NCI-H345 treated with DMSO at 0.1 percent for 48 hours (cell line): ENCODE data around the gene FSIP1.

Source experiments
- DNase-seq: peaks from one replicate; lab custom pipeline; 2025; ENCODE audit not compliant: unreplicated experiment; lab: John Stamatoyannopoulos, UW

The FSIP1 gene

GRCh38 chr15:39792844-39793335, 10.2 kb upstream of the FSIP1 start:
- no peak for DNase-seq

DNA sequence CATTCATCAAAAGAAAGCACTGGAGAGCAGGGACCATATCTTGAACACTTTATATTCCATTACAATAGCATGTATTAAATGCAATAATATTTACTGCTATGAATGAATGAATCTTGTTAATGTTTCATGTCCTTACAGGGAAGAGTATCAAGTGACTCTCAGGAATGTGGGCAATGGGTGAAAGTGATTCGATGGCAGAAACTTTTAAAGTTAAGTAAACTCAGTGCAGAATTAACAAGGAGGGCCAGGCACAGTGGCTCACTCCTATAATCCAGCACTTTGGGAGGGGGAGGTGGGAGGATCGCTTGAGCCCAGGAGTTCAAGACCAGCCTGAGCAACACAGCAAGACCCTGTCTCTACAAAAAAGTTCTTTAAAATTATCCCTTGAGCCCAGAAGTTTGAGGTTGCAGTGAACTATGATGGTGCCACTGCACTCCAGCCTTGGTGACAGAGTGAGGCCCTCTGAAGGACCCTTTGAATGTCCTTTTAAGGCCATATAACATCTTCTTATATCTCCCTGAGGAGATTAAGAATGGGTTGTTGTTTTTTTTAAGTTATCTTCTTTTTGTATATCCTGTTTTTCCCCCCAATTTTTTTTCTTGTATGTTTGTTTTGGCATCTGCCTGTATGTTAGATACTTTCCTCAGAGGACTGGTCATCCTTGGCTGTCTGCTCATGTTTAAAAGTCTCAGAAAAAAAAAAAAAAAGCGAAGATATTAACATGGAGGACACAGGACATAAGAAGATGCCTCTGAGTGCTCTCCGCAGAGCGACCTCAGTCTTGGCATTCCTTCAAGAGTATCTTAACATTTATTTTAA, 9.6 kb upstream of the FSIP1 start:
- no peak for DNase-seq

DNA sequence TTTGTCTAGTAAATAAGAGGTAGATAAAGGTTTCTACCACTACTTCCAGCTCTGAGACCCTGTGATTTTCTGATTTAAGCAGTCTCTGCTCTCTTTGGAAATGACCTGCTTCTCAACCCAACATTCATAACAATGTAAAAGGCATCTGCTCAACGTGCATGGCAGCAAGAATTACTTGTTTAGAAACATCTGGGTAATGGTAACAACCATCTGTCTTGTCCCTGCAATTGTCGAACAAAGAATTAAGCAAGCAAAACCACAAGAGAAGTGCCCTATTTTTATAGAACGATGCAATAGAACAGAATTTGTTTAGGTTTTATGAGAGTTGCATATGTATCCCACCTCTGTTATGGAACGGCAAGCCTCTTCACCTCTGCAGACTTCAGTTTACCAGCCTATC, 7.1 kb upstream of the FSIP1 start:
- no peak for DNase-seq

- DNase-seq, result no peak
These were observed 6.3 kb upstream of the FSIP1 start for GRCh38 chr15:39788800-39789565.

- DNase-seq, result no peak
These were observed 5.5 kb upstream of the FSIP1 start for GRCh38 chr15:39788108-39788507.

DNA sequence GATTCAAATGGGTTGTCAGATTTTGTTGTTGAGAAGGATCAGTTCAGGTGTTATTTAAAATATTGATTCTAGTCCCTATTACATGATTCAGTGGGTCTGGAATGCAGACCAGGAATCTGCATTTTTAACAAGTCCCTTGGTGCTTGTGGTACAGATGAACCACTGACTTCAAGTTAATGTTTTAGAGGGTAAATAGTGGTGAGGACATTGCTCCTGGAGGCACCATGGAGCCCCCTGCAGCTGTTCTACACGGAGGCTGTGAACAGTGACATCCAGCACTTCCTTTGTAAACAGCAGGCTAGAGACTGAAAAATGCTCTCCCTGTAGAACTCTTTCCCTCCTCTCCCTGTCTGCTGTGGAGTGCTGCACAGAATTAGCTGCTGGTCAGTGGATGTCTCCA, 4.8 kb upstream of the FSIP1 start:
- DNase-seq, result no peak

DNA sequence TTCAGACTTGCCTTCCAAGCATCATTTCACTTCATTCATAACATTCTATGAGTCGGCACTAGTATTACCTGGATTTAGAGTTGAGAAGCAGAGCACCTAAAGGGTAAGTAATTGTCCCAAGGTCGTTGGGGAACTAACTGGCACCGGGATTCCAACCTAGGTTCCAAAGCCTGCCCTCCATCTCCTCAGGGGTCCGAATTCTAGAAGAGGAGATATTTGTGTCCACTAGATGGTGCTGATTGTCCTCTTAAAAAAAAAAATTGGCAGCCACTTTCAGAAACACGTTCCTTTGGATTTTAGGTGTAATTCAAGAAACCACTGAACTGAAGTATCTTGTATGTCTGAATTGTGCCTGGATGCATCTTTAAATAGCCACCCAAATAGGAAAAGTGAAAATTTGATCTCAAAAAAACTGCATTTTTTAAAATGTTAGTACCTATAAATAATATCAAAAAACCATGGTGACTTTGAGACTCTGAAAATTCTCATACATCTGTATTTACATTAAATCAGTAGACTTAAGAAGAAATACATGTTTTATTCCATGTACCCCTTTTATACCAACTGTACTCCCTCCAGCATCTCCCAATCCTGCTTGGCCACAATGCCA, 3.9 kb upstream of the FSIP1 start:
- DNase-seq, result no peak

GRCh38 chr15:39785841-39786240, 3.2 kb upstream of the FSIP1 start:
- no peak for DNase-seq

DNA sequence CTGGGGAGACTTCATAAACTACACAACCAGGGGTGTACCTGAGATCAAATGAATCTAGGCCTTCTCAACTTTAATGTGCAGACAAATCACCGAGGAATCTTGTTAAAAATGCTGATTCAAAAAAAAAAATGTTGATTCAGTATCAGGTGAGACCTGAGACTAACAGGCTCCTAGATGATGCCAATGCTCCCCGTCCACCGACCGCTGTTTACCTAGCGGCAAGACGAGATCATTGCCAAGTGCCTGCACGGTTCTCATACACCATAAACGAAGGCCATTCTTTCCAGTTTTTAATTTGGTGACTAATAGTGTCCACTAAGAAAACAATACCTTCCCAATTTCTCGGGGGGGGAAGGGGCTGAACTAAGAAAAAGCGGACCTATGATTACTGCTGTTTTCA, 2.5 kb upstream of the FSIP1 start:
- no peak for DNase-seq

GRCh38 chr15:39784638-39785037, 2.0 kb upstream of the FSIP1 start:
- no peak for DNase-seq

- no peak for DNase-seq
These were observed 1.5 kb upstream of the FSIP1 start for GRCh38 chr15:39784125-39784524.

DNA sequence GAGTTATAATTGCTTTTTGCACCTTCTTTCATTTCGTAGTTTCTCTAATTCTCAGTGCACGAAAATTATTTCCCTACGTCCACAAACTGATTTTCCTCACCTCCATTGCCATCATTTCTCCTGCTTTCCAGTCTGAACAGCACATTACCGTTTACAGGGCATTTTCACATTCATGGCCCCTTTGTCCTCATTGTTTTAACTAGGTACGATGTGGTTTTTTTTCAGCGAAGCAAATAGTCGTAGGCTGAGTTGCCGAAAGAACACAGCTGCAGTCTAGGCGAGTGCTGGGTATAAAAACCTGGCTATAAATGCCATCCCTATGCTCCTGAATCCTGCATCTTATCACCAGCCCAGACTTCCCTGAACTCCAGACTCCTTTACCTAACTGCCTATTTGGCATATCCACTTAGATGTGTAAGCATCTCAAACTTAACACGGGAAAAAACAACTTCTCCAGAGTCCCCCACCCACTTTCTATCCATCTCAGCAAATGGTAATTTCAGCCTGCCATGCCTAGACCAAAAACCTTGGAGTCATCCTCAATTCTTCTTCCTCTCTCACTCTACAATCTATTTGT, 691 bp upstream of the FSIP1 start:
- no peak for DNase-seq

DNA sequence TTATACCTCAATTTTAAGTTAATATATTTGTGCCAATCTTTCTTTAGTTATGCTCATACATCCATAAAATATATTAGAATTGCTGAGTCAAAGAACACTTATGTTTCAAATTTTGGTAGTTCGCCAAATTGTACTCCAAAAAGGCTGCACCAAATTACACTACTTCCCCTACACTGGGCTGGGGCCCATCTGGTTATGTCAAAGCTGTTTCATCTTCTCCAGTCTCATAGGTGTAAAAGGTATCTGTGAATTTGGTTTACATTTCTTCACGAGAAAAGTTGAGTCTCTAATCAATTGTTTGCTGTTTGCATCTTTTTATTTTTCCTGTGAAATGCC, 706 bp downstream of the FSIP1 start:
- no peak for DNase-seq

DNA sequence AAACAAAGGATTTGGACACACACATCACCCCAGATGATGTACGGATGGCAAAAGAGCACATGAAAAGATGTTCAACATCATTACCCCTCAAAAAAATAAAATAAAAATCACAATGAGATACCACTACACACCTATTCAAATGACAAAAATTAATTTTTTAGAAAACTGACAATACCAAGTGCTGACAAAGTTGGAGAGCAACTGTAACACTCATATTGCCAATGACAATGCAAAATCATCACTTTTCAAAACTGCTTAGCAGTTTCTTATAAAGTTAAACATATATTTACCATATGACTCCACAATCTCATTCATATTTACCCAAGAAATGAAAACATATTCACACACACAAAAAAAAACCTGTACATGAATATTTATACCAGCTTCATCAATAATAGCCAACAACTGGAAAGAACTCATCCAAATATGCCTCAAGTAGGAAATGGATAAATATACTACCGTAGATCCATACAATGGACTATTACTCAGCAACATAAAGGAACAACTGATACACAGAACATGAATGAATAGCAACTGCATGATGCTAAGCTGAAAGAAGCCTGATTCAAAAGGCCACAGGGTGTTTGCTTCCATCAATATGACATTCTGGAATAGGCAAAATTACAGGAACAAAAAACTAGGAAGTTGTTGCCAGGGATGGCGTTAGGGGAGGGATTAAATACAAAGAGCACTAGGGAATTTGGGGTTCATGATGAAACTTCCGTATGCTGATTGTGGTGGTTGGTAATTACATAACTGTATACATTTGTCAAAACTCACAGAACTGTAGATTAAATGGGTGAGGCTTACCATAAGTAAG, 1.3 kb downstream of the FSIP1 start:
- no peak for DNase-seq

GRCh38 chr15:39778021-39778420, 4.6 kb downstream of the FSIP1 start:
- DNase-seq, result no peak

DNA sequence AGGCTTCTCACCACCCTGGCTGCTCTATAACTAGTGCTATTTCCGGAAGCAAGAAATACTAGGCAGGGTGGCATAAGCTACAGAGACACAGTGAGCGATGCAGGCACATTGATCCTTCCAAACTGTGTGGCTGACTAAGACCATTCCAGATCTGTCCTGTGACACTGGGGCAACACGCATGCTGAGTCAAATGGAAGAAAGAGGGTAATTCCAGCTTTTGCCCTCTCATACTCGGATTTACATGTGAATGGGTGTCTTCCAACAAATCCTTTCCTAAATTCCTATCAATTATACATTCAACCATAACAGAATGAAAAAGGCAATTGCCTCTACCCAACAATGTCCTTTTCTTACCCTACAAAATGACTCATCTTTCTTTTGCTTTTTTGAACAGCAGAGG, 5.1 kb downstream of the FSIP1 start:
- no peak for DNase-seq

DNA sequence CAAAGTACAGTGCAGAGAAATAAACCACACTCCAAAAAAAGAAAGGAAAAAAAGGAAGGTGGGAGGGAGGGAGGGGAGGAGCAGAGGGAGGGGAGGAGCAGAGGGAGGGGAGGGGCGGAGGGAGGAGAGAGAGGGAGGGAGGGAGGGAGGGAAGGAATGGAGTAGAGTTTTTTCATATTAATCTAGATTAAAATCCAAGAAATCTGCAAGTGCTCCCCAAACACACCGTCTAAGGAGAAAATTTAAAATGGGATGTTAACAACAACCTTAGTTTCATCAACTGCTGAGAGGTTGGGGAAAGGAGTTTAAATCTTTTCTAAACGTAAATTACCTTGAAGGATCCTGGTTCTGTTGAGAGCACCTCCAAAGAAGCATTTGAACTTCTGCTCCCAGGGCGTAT, 6.6 kb downstream of the FSIP1 start:
- no peak for DNase-seq

DNA sequence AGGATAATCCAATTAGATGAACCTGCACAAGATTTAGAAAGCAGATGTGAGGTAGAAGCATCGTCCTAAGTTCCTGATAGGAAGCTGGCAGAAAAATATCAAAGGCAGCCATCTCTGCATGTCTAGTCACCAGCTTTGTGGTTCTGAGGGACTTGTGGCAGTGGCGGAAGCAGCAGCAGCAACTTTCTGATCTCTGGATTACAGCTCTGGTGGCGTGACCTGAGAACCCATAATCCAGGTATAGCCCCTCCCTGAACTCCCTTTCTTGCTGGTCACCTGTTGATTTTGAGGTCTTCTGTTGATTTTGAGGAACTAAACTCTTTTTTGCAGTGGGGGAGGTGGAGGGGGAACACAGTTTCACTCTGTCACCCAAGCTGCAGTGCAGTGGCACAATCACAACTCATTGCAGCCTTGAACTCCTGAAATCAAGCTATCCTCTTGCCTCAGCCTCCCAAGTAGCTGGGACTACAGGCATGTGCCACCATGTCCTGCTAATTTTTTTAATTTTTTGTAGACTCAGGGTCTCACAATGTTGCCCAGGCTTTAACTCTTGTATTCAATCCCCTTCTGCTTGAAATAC, 7.9 kb downstream of the FSIP1 start:
- DNase-seq, result no peak

- no peak for DNase-seq
These were observed 11.6 kb downstream of the FSIP1 start for GRCh38 chr15:39770748-39771689.
